HL-60 (cell line): ENCODE results near the gene PRDM5.
A peak's percentile ranks its signal among the peaks of the same experiment; 100 is the strongest.

Experiments
- DNase-seq, 2 experiments: peaks; one replicate each; pipeline ENCODE4 v3.0.0-alpha.2; 2010 to 2020; ENCODE audit warnings: low read depth in 1 of 2, low spot score in 1 of 2
- H3K27ac ChIP-seq: fragments of 250-450 bp; sonication (Bioruptor Pico); replicated peaks from 2 replicates; pipeline ENCODE4 v1.5.1; 2020; ENCODE audit warnings: mild to moderate bottlenecking, moderate library complexity
- H3K27me3 ChIP-seq: fragments of 250-450 bp; sonication (Bioruptor Pico); 2 replicates; pipeline ENCODE4 v1.5.1; 2021; ENCODE audit warnings: mild to moderate bottlenecking, moderate library complexity; ENCODE audit not compliant: insufficient read depth, poor library complexity, severe bottlenecking
- H3K4me3 ChIP-seq: replicated peaks from 2 replicates; pipeline ENCODE4 v1.5.1; 2011; ENCODE audit warnings: mild to moderate bottlenecking, control low read depth, low read length; ENCODE audit not compliant: insufficient read depth
- GABPA ChIP-seq: IDR thresholded peaks from 2 replicates; pipeline ENCODE4 v1.6.1; 2012; ENCODE audit warnings: low read depth
- POLR2AphosphoS5 ChIP-seq: IDR thresholded peaks from 2 replicates; pipeline ENCODE4 v1.6.1; 2012; ENCODE audit warnings: low read depth
- SPI1 ChIP-seq: IDR thresholded peaks from 2 replicates; pipeline ENCODE4 v1.6.1; 2012; ENCODE audit warnings: low read depth, mild to moderate bottlenecking, borderline replicate concordance
- TF ChIP-seq, protein P1 (sequence below): IDR thresholded peaks from one replicate; pipeline ENCODE4 v1.5.1; 2011; ENCODE audit warnings: low read length, control low read depth, inconsistent platforms; ENCODE audit not compliant: insufficient read depth
- TF ChIP-seq, protein P2 (sequence below): IDR thresholded peaks from 2 replicates; pipeline ENCODE4 v1.6.1; 2012; ENCODE audit warnings: low read depth; ENCODE audit not compliant: insufficient replicate concordance

PRDM5 gene

DNA sequence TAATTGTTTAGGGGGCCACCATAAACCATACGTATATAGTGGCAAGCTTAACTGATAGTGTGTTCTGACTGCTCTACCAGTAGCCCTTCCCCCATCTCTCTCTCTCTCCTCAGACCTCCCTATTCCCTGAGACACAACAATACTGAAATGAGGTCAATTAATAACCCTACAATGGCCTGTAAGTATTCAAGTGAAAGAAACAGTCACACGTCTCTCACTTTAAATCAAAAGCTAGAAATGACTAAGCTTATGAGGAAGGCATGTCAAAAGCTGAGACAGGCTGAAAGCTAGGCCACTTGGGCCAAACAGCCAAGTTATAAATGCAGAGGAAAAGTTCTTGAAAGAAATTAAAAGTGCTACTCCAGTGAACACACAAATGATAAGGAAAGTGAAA is 78.0 kb downstream of the PRDM5 start:
- H3K27me3 ChIP-seq: no peaks in the 10 kb centered on the region
- no peak for DNase-seq
- TF ChIP-seq POLR2AphosphoS5: no peak
- H3K4me3 ChIP-seq: no peak overlapping the region
- H3K27ac ChIP-seq: no peak overlapping the region

DNA sequence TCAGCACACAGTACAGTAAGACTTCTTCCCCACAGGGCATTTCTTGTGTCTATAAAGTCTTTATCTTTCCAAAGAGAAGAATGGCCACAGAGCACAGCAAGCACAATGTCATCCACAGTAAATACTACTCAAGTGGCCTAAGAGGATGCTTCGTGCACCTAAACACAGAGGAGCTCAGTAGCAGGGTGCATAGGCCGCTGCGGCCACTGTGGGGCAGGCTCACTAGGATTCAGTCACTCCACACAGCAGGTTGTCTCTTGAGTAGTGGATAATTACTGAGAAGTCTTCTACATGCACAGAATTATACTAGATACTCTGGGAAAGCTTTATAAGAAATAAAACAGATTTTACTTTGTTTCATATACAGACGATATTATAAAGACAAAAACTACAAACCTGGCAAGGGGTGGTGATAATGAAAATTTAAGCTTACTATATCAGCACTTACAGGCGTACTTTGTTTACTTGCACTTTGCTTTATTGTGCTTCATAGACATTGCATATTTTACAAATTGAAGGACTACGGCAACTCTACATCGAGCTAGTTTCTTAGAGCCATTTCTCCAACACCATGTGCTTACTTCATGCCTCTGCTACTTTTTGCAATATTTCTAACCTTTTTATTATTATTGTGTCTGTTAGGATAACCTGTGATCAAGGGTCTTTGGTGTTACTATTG is 78.5 kb downstream of the PRDM5 start:
- Histone ChIP-seq H3K27ac (no peak overlapping the region), H3K27me3 (no peaks in the 10 kb centered on the region), H3K4me3 (no peak overlapping the region)
- TF ChIP-seq, protein P1, sequence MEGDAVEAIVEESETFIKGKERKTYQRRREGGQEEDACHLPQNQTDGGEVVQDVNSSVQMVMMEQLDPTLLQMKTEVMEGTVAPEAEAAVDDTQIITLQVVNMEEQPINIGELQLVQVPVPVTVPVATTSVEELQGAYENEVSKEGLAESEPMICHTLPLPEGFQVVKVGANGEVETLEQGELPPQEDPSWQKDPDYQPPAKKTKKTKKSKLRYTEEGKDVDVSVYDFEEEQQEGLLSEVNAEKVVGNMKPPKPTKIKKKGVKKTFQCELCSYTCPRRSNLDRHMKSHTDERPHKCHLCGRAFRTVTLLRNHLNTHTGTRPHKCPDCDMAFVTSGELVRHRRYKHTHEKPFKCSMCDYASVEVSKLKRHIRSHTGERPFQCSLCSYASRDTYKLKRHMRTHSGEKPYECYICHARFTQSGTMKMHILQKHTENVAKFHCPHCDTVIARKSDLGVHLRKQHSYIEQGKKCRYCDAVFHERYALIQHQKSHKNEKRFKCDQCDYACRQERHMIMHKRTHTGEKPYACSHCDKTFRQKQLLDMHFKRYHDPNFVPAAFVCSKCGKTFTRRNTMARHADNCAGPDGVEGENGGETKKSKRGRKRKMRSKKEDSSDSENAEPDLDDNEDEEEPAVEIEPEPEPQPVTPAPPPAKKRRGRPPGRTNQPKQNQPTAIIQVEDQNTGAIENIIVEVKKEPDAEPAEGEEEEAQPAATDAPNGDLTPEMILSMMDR: peak; percentile 19
- TF ChIP-seq, protein P2, sequence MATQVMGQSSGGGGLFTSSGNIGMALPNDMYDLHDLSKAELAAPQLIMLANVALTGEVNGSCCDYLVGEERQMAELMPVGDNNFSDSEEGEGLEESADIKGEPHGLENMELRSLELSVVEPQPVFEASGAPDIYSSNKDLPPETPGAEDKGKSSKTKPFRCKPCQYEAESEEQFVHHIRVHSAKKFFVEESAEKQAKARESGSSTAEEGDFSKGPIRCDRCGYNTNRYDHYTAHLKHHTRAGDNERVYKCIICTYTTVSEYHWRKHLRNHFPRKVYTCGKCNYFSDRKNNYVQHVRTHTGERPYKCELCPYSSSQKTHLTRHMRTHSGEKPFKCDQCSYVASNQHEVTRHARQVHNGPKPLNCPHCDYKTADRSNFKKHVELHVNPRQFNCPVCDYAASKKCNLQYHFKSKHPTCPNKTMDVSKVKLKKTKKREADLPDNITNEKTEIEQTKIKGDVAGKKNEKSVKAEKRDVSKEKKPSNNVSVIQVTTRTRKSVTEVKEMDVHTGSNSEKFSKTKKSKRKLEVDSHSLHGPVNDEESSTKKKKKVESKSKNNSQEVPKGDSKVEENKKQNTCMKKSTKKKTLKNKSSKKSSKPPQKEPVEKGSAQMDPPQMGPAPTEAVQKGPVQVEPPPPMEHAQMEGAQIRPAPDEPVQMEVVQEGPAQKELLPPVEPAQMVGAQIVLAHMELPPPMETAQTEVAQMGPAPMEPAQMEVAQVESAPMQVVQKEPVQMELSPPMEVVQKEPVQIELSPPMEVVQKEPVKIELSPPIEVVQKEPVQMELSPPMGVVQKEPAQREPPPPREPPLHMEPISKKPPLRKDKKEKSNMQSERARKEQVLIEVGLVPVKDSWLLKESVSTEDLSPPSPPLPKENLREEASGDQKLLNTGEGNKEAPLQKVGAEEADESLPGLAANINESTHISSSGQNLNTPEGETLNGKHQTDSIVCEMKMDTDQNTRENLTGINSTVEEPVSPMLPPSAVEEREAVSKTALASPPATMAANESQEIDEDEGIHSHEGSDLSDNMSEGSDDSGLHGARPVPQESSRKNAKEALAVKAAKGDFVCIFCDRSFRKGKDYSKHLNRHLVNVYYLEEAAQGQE: no peak
- DNase-seq: no peak

DNA sequence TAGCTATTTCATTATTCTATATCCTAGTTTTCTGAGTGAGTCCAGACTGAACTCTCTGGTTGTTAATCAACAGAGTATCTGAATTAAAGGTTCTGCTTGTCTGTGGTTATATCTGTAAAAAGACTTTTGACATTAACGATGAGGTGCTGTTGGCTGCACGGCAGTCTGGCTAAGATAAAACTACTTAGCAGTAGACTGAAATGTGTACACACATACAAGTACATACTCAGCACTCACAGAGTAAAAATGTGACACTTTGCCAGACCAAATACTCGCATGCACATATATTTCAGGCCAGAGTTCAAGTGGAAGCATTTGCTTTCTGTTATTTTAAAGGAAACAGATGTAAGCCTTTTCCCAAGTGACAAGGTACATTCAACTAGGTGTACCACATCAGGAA is 80.5 kb downstream of the PRDM5 start:
- TF ChIP-seq, protein P1: no peak
- no peak for TF ChIP-seq GABPA
- TF ChIP-seq, protein P2: no peak
- Histone ChIP-seq H3K27ac (no peak overlapping the region), H3K27me3 (no peaks in the 10 kb centered on the region), H3K4me3 (no peak overlapping the region)
- DNase-seq: no peak

DNA sequence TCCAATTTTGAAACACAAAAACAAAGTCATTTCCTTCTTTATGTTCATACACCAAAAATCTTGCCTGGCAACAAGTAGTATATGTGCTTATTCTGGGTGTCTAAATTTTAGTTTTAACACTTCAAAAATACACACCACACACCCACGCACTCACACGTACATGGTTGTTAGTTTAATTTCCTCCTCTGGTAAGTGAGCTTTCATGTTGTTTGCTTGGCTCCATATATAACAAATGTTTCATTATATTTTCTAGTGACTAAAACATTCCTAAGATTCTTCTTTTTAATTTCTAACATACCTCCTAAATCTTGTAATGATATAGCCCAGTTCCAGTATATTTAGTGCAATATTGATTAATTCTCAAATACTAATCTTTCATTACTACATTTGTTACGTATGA is 80.9 kb downstream of the PRDM5 start:
- no peak for DNase-seq
- no peaks in the 10 kb centered on the region for H3K27me3 ChIP-seq
- H3K4me3 ChIP-seq: no peak overlapping the region
- TF ChIP-seq, protein P1: no peak
- TF ChIP-seq GABPA (no peak), SPI1 (no peak)
- no peak overlapping the region for H3K27ac ChIP-seq
